HG03342 (cell line): ENCODE data around the gene DCAF16.
"Not testable (repeated sequence)": the region's sequence is repeated elsewhere in the genome, so short reads cannot be mapped to it uniquely, and the experiment has no call there.

Experiments
- ATAC-seq: cut with Tn5 transposase; IDR thresholded peaks from one replicate; pipeline ENCODE4 v1.9.1; 2021; ENCODE audit warnings: mild to moderate bottlenecking, moderate library complexity; ENCODE audit not compliant: unreplicated experiment

The DCAF16 gene

GRCh38 chr4:17810260-17811077 lies at the start of gene DCAF16, which contains the start of gene NCAPG:
DCAF16 (minus strand) TSS chr4:17810757; CDS start chr4:17804141, 6,616 bp downstream.
NCAPG (plus strand) TSS chr4:17810979; CDS start chr4:17811078, 99 bp downstream.
- ATAC-seq: peak; percentile 91

DNA sequence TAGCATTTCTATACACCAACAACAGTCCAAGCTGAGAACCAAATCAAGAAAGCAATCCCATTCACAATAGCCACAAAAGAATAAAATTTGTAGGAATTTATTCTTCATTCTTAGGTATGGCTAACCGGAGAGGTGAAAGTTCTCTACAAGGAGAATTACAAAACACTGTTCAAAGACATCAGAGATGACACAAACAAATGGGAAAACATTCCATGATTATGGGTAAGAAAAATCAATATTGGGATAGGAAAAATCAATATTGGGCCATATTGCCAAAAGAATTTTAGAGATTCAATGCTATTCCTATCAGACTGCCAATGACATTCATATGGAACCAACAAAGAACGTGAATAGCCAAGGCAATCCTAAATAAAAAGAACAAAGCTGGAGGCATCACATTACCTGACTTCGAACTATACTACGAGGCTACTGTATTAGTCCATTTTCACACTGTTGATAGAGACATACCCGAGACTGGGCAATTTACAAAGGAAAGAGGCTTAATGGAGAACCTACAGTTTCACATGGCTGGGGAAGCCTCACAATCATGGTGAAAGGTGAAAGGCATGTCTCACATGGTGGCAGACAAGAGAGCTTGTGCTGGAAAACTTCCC lies 49.3 kb upstream of the DCAF16 start:
- ATAC-seq: no peak

GRCh38 chr4:17854036-17854435 lies 43.5 kb upstream of the DCAF16 start:
- ATAC-seq: no peak

DNA sequence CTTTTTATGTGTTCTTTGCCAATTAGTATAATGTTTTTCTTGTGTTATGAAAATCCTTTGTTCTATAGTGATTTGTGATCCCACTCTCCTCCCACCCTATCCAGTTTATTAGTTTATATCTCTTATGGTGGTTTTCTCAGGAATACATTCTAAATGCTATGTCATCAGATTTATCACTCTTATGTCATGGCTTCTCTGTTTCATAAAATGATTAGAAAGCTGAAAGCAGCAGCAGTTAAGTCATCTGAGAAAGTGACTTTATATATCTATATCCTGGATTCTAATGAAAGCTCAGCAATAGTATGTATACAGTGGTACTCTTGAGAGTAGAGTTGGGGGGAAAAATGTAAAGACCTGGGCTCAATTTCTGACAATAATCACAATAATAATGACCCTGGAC lies 41.4 kb upstream of the DCAF16 start:
- no peak for ATAC-seq

DNA sequence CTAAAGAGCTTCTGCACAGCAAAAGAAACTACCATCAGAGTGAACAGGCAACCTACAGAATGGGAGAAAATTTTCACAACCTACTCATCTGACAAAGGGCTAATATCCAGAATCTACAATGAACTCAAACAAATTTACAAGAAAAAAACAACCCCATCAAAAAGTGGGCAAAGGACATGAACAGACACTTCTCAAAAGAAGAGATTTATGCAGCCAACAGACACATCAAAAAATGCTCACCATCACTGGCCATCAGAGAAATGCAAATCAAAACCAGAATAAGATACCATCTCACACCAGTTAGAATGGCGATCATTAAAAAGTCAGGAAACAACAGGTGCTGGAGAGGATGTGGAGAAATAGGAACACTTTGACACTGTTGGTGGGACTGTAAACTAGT lies 39.7 kb upstream of the DCAF16 start:
- ATAC-seq: not testable (repeated sequence)

DNA sequence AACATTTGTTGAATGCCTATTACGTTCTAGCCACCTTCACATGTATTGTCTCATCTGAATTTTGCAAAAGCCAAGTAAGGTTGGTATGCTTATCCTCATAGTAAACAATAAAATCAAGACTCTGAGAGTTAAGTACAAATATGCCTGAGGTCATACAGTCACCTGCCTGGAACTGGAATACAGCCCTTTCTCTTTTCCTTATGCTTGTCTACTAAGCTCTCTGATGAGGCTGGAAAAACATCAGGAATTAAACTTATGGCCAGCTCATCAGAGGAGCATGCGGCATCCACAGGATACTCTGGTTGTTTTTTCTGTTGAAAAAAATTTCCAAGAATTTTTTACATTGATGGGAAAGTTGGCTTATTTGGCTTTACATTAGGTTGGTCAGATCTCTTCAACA lies 35.7 kb upstream of the DCAF16 start:
- no peak for ATAC-seq

GRCh38 chr4:17823871-17824669 lies 13.5 kb upstream of the DCAF16 start:
- ATAC-seq: no peak

DNA sequence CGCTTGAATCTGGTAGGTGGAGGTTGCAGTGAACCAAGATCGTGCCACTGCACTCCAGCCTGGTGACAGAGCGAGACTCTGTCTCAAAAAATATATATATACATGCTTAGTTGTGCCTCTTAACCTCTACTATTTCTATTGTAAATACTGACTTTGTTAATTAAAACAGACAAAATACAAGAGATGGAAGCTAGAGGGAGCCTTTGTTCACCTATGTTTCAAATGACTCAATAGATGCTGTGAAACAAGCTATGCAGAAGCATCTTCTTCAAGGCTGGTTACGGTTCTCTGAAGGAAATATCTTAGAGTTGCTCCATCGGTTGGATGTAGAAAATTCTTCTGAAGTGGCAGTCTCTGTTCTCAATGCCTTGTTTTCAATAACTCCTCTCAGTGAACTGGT lies 6.5 kb upstream of the DCAF16 start:
- ATAC-seq: peak; percentile 84

GRCh38 chr4:17816142-17816541 lies 5.6 kb upstream of the DCAF16 start:
- ATAC-seq: no peak

GRCh38 chr4:17814140-17814539 lies 3.6 kb upstream of the DCAF16 start:
- ATAC-seq: no peak

GRCh38 chr4:17812801-17813200 lies 2.2 kb upstream of the DCAF16 start:
- ATAC-seq: no peak

GRCh38 chr4:17812125-17812524 lies 1.6 kb upstream of the DCAF16 start:
- ATAC-seq: no peak

DNA sequence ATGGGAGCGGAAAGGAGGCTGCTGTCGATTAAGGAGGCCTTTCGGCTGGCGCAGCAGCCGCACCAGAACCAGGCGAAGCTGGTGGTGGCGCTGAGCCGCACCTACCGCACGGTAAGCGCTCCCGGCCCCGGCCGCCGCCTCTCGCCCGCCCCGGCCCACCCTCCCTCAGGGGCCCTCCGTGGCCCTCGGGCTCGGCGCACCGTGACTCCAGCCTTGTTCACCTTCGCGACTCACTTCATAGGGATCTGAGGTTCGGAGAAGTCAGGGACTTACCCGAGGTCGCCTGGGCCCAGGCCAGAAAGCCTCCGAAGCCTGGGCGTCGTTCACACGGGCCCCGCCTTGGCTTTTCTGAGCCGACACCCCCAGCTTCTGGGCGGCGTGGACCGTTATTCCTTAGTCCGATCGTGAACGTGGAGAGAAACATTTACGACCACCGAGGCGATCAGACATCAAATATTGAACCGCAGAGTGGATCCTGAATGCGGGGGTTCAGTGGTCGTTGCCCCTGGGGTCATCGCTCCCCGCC lies 584 bp upstream of the DCAF16 start:
- ATAC-seq: peak; percentile 26

GRCh38 chr4:17809667-17810066 lies 890 bp downstream of the DCAF16 start:
- ATAC-seq: no peak

- no peak for ATAC-seq
These were observed 3.1 kb downstream of the DCAF16 start for GRCh38 chr4:17807446-17807845.

GRCh38 chr4:17805580-17806155 lies 4.9 kb downstream of the DCAF16 start:
- ATAC-seq: no peak

- no peak for ATAC-seq
These were observed 12.7 kb downstream of the DCAF16 start for GRCh38 chr4:17797808-17798207.

DNA sequence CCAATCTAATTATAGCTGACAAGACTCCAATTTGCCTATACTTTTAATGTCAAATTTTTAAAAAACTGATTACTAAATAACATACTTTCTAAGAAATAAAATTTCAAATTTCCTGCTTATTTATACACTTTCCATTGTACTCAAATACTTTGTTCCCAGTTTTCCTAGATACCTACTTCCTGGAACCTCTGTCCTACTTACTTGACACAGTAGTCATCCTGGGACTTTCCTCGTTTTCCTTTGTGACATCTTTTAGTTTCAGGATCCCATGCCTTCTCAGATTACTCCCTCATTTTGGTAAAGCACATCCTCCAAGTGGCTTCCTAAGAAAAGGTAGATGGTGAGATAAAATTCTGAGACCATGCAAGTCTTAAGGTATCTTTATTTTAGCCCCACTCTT lies 15.8 kb downstream of the DCAF16 start:
- ATAC-seq: no peak

DNA sequence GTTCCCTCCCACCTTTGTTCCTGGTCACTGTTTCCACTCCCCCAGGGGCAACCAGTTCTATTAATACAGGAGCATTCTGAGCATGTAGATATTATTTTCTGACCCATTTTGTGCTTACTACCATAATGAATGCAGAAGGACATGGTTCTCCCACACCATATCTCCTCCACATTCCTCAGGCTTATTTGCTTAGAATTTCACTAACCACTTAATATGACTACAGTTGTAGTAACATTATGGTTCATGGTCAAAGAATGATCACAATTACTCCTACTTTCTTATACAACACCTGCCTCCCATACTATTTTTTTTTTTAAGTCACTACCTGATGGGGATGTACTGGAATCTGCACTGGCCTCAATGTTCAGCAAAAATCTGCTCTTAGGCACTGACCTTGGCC lies 21.6 kb downstream of the DCAF16 start:
- ATAC-seq: no peak

DNA sequence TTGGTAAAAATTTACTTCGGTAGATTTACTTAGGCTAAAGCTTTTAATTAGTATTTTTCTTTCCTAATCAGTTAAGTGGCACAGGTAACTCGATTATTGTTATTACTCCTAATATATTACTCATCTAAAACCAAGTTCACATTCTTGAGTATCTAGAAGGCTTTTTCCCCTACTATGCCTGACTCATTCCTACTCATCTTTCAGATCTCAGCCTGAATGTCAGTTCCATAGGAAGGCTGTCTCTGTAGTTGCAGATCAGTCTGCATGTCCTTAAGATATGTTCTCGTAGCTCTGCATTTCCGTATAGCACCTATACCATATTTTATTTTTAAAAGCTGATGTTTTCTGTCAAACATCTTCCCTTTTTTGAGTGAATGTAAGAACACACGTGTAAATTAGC lies 23.2 kb downstream of the DCAF16 start:
- no peak for ATAC-seq

GRCh38 chr4:17786567-17786966 lies 24.0 kb downstream of the DCAF16 start:
- no peak for ATAC-seq
